Smooth muscle cell (in vitro differentiated cells): ENCODE measurements around the gene TCAIM. TPM values are rescaled to one million over a fixed set of nuclear protein-coding genes. Genes with fewer than 3 reads are reported as not detected.
"Not testable (repeated sequence)": the region's sequence is repeated elsewhere in the genome, so short reads cannot be mapped to it uniquely, and the experiment has no call there.

Experiments used
- DNase-seq: peaks from one replicate; lab custom pipeline; 2025; ENCODE audit not compliant: unreplicated experiment; lab: John Stamatoyannopoulos, UW
- H2AFZ ChIP-seq: fragments of 200-600 bp; sonication (generic); 2 replicates; pipeline ENCODE4 v1.6.0; 2016; ENCODE audit warnings: antibody characterized with exemption, low read depth, mild to moderate bottlenecking
- H3F3A ChIP-seq: fragments of 200-600 bp; sonication (generic); 2 replicates; pipeline ENCODE4 v1.6.0; 2017; ENCODE audit warnings: antibody characterized with exemption, low read depth
- H3K27ac ChIP-seq: fragments of 200-600 bp; sonication (generic); 2 replicates; pipeline ENCODE4 v1.5.1; 2016; ENCODE audit warnings: low read depth, mild to moderate bottlenecking
- H3K27me3 ChIP-seq: fragments of 200-600 bp; sonication (generic); 2 replicates; pipeline ENCODE4 v1.6.1; 2016; ENCODE audit warnings: low read depth, mild to moderate bottlenecking
- H3K36me3 ChIP-seq: fragments of 200-600 bp; sonication (generic); 2 replicates; pipeline ENCODE4 v1.5.1; 2016; ENCODE audit warnings: low read depth
- H3K4me1 ChIP-seq: fragments of 200-600 bp; sonication (generic); 2 replicates; pipeline ENCODE4 v1.5.1; 2016; ENCODE audit warnings: low read depth
- H3K4me2 ChIP-seq: fragments of 200-600 bp; sonication (generic); 2 replicates; pipeline ENCODE4 v1.6.0; 2016; ENCODE audit warnings: mild to moderate bottlenecking
- H3K4me3 ChIP-seq: fragments of 200-600 bp; sonication (generic); 2 replicates; pipeline ENCODE4 v1.5.1; 2016; ENCODE audit warnings: mild to moderate bottlenecking
- H3K79me2 ChIP-seq: fragments of 200-600 bp; sonication (generic); 2 replicates; pipeline ENCODE4 v1.6.0; 2016; ENCODE audit warnings: low read depth, mild to moderate bottlenecking
- H3K9ac ChIP-seq: fragments of 200-600 bp; sonication (generic); 2 replicates; pipeline ENCODE4 v1.6.0; 2016; ENCODE audit warnings: low read depth
- H3K9me3 ChIP-seq: fragments of 200-600 bp; sonication (generic); replicated peaks from 2 replicates; pipeline ENCODE4 v1.5.1; 2016; ENCODE audit warnings: low read depth
- H4K20me1 ChIP-seq: fragments of 200-600 bp; sonication (generic); 2 replicates; pipeline ENCODE4 v1.6.0; 2016; ENCODE audit warnings: low read depth
- CTCF ChIP-seq: fragments of 200-600 bp; sonication (generic); IDR thresholded peaks from 2 replicates; pipeline ENCODE4 v1.5.1; 2017; ENCODE audit warnings: borderline replicate concordance, mild to moderate bottlenecking, antibody characterized with exemption; ENCODE audit not compliant: insufficient read depth, poor library complexity, severe bottlenecking
- WGBS: methylation state at CpG from one replicate; pipeline ENCODE4 v1.1.7; 2016; ENCODE audit warnings: low lambda C conversion rate; 5-methylcytosine and 5-hydroxymethylcytosine counted together
- polyA plus RNA-seq: library from polyadenylated mRNA; unstranded; fragments of >200 nt; fragmentation: Nextera tagmentation; extraction: Ambion mirVana; gene quantifications from 2 replicates; pipeline ENCODE4 v1.2.1, GENCODE V29; 2016
- total RNA-seq: library from RNA; depleted of rRNA; stranded (reverse); fragments of >200 nt; gene quantifications from 2 replicates; pipeline ENCODE4 v1.2.3, GENCODE V29; 2014

The TCAIM gene
- total and polyA plus RNA-seq, 2 experiments from 2014 or later: 10.7 to 23.1 TPM

GRCh38 chr3:44392489-44392888, 53.9 kb downstream of the TCAIM start:
- DNase-seq: no peak
- Histone ChIP-seq H3K4me2 (no peak overlapping the region), H2AFZ (no peak overlapping the region), H3K27me3 (no peaks in the 10 kb centered on the region), H3K9ac (no peak overlapping the region), H3K36me3 (no peaks in the 10 kb centered on the region), H3K4me3 (no peak overlapping the region), H3K79me2 (no peaks in the 10 kb centered on the region), H3K9me3 (no peaks in the 10 kb centered on the region), H3F3A (no peaks in the 10 kb centered on the region), H3K4me1 (no peaks in the 10 kb centered on the region), H4K20me1 (no peaks in the 10 kb centered on the region), H3K27ac (no peak overlapping the region)
- no peak for TF ChIP-seq CTCF
- WGBS: 96% methylated on average over 1 of the region's 1 CpG

- TF ChIP-seq CTCF: no peak
- 94% methylated on average over 9 of the region's 9 CpGs for WGBS
- Histone ChIP-seq H3K4me3 (no peak overlapping the region), H3F3A (no peaks in the 10 kb centered on the region), H4K20me1 (no peaks in the 10 kb centered on the region), H2AFZ (no peak overlapping the region), H3K36me3 (no peaks in the 10 kb centered on the region), H3K27me3 (no peaks in the 10 kb centered on the region), H3K9me3 (no peaks in the 10 kb centered on the region), H3K9ac (no peak overlapping the region), H3K4me2 (no peak overlapping the region), H3K79me2 (no peaks in the 10 kb centered on the region), H3K27ac (no peak overlapping the region), H3K4me1 (no peaks in the 10 kb centered on the region)
- DNase-seq: no peak
These were observed 57.1 kb downstream of the TCAIM start for GRCh38 chr3:44395714-44396113.

GRCh38 chr3:44396200-44397171, 57.9 kb downstream of the TCAIM start:
- 98% methylated on average over 9 of the region's 9 CpGs for WGBS
- no peak overlapping the region for H3K4me3 ChIP-seq
- DNase-seq: no peak

GRCh38 chr3:44398271-44398670, 59.7 kb downstream of the TCAIM start:
- H3K27ac ChIP-seq, H3K4me2 ChIP-seq, H3F3A ChIP-seq, H3K4me1 ChIP-seq, H3K27me3 ChIP-seq, H3K9me3 ChIP-seq, H3K4me3 ChIP-seq, H3K9ac ChIP-seq, H4K20me1 ChIP-seq, H2AFZ ChIP-seq, H3K79me2 ChIP-seq, DNase-seq, H3K36me3 ChIP-seq: not testable (repeated sequence)
- WGBS: 95% methylated on average over 8 of the region's 8 CpGs

More at GRCh38 chr3:44396200-44397171, 57.9 kb downstream of the TCAIM start:
- no peak overlapping the region for H3K9ac ChIP-seq
- H3K4me2 ChIP-seq: no peak overlapping the region
- no peaks in the 10 kb centered on the region for H3K9me3 ChIP-seq
- H3K27ac ChIP-seq: no peak overlapping the region
- H4K20me1 ChIP-seq: no peaks in the 10 kb centered on the region
- no peaks in the 10 kb centered on the region for H3K27me3 ChIP-seq
- no peaks in the 10 kb centered on the region for H3K36me3 ChIP-seq
- H3K79me2 ChIP-seq: no peaks in the 10 kb centered on the region
- no peak for TF ChIP-seq CTCF
- no peak overlapping the region for H2AFZ ChIP-seq
- H3F3A ChIP-seq: no peaks in the 10 kb centered on the region
- no peaks in the 10 kb centered on the region for H3K4me1 ChIP-seq
